Measurements from ENCODE around the gene POLA2.
A peak's percentile ranks its signal among the peaks of the same experiment; 100 is the strongest.

The POLA2 gene

GRCh38 chr11:65301491-65302329 is 39.9 kb downstream of the POLA2 start:
- Histone ChIP-seq H3K4me1 (ENCODE audit: control insufficient read depth, insufficient read depth, low read length) (peaks cover 43% of the 10 kb centered on the region), H3K9ac (ENCODE audit: low read depth, low read length) (peak overlapping the region; percentile 41), H3K9me3 (replicated peaks; ENCODE audit: low read length) (no peaks in the 10 kb centered on the region), H3K4me2 (ENCODE audit: low read length) (peak overlapping the region; percentile 48), H3K4me3 (ENCODE audit: low read length) (no peak overlapping the region), H3K36me3 (ENCODE audit: insufficient read depth, low read length) (peaks cover 4% of the 10 kb centered on the region), H3K27me3 (ENCODE audit: control insufficient read depth, insufficient read depth, low read length) (no peaks in the 10 kb centered on the region)

- Histone ChIP-seq H3K9me3 (replicated peaks; ENCODE audit: low read length) (no peaks in the 10 kb centered on the region), H3K27me3 (ENCODE audit: control insufficient read depth, insufficient read depth, low read length) (no peaks in the 10 kb centered on the region), H3K36me3 (ENCODE audit: insufficient read depth, low read length) (no peaks in the 10 kb centered on the region), H3K4me2 (ENCODE audit: low read length) (no peak overlapping the region), H3K9ac (ENCODE audit: low read depth, low read length) (no peak overlapping the region), H3K4me1 (ENCODE audit: control insufficient read depth, insufficient read depth, low read length) (peaks cover 35% of the 10 kb centered on the region), H3K4me3 (ENCODE audit: low read length) (no peak overlapping the region)
These were observed 41.8 kb downstream of the POLA2 start for GRCh38 chr11:65303555-65303954.

GRCh38 chr11:65304110-65304509 is 42.3 kb downstream of the POLA2 start:
- H3K4me3 ChIP-seq (ENCODE audit: low read length), result no peak overlapping the region
- H3K4me1 ChIP-seq (ENCODE audit: control insufficient read depth, insufficient read depth, low read length), result peaks cover 34% of the 10 kb centered on the region

GRCh38 chr11:65304613-65305012 is 42.9 kb downstream of the POLA2 start:
- H3K9me3 ChIP-seq (replicated peaks; ENCODE audit: low read length), result no peaks in the 10 kb centered on the region
- H3K27me3 ChIP-seq (ENCODE audit: control insufficient read depth, insufficient read depth, low read length), result no peaks in the 10 kb centered on the region
- no peak overlapping the region for H3K9ac ChIP-seq (ENCODE audit: low read depth, low read length)
- peaks cover 30% of the 10 kb centered on the region for H3K4me1 ChIP-seq (ENCODE audit: control insufficient read depth, insufficient read depth, low read length)
- no peaks in the 10 kb centered on the region for H3K36me3 ChIP-seq (ENCODE audit: insufficient read depth, low read length)
- no peak overlapping the region for H3K4me3 ChIP-seq (ENCODE audit: low read length)
- no peak overlapping the region for H3K4me2 ChIP-seq (ENCODE audit: low read length)

More at GRCh38 chr11:65304110-65304509, 42.3 kb downstream of the POLA2 start:
- no peak overlapping the region for H3K9ac ChIP-seq (ENCODE audit: low read depth, low read length)
- no peak overlapping the region for H3K4me2 ChIP-seq (ENCODE audit: low read length)
- H3K9me3 ChIP-seq (replicated peaks; ENCODE audit: low read length), result no peaks in the 10 kb centered on the region
- no peaks in the 10 kb centered on the region for H3K27me3 ChIP-seq (ENCODE audit: control insufficient read depth, insufficient read depth, low read length)
- no peaks in the 10 kb centered on the region for H3K36me3 ChIP-seq (ENCODE audit: insufficient read depth, low read length)

- Histone ChIP-seq H3K4me3 (ENCODE audit: low read length) (no peak overlapping the region), H3K9me3 (replicated peaks; ENCODE audit: low read length) (no peaks in the 10 kb centered on the region), H3K4me2 (ENCODE audit: low read length) (no peak overlapping the region), H3K9ac (ENCODE audit: low read depth, low read length) (no peak overlapping the region), H3K27me3 (ENCODE audit: control insufficient read depth, insufficient read depth, low read length) (no peaks in the 10 kb centered on the region), H3K36me3 (ENCODE audit: insufficient read depth, low read length) (no peaks in the 10 kb centered on the region), H3K4me1 (ENCODE audit: control insufficient read depth, insufficient read depth, low read length) (peaks cover 38% of the 10 kb centered on the region)
These were observed 43.9 kb downstream of the POLA2 start for GRCh38 chr11:65305501-65306268.

- H3K4me1 ChIP-seq (ENCODE audit: control insufficient read depth, insufficient read depth, low read length), result peaks cover 32% of the 10 kb centered on the region
- H3K9me3 ChIP-seq (replicated peaks; ENCODE audit: low read length), result no peaks in the 10 kb centered on the region
- H3K4me2 ChIP-seq (ENCODE audit: low read length), result no peak overlapping the region
- no peaks in the 10 kb centered on the region for H3K27me3 ChIP-seq (ENCODE audit: control insufficient read depth, insufficient read depth, low read length)
- no peaks in the 10 kb centered on the region for H3K36me3 ChIP-seq (ENCODE audit: insufficient read depth, low read length)
- no peak overlapping the region for H3K4me3 ChIP-seq (ENCODE audit: low read length)
- H3K9ac ChIP-seq (ENCODE audit: low read depth, low read length), result no peak overlapping the region
These were observed 45.8 kb downstream of the POLA2 start for GRCh38 chr11:65307298-65308229.

GRCh38 chr11:65308281-65308891 is 46.6 kb downstream of the POLA2 start:
- Histone ChIP-seq H3K36me3 (ENCODE audit: insufficient read depth, low read length) (no peaks in the 10 kb centered on the region), H3K27me3 (ENCODE audit: control insufficient read depth, insufficient read depth, low read length) (no peaks in the 10 kb centered on the region), H3K4me2 (ENCODE audit: low read length) (no peak overlapping the region), H3K4me1 (ENCODE audit: control insufficient read depth, insufficient read depth, low read length) (peaks cover 34% of the 10 kb centered on the region), H3K4me3 (ENCODE audit: low read length) (no peak overlapping the region), H3K9ac (ENCODE audit: low read depth, low read length) (no peak overlapping the region), H3K9me3 (replicated peaks; ENCODE audit: low read length) (no peaks in the 10 kb centered on the region)

- H3K27me3 ChIP-seq (ENCODE audit: control insufficient read depth, insufficient read depth, low read length), result no peaks in the 10 kb centered on the region
- no peak overlapping the region for H3K9ac ChIP-seq (ENCODE audit: low read depth, low read length)
- no peak overlapping the region for H3K4me3 ChIP-seq (ENCODE audit: low read length)
- H3K4me1 ChIP-seq (ENCODE audit: control insufficient read depth, insufficient read depth, low read length), result peaks cover 40% of the 10 kb centered on the region
- no peaks in the 10 kb centered on the region for H3K36me3 ChIP-seq (ENCODE audit: insufficient read depth, low read length)
- no peak overlapping the region for H3K4me2 ChIP-seq (ENCODE audit: low read length)
- H3K9me3 ChIP-seq (replicated peaks; ENCODE audit: low read length), result no peaks in the 10 kb centered on the region
These were observed 47.2 kb downstream of the POLA2 start for GRCh38 chr11:65309006-65309405.

- Histone ChIP-seq H3K9me3 (replicated peaks; ENCODE audit: low read length) (no peaks in the 10 kb centered on the region), H3K9ac (ENCODE audit: low read depth, low read length) (peak overlapping the region; percentile 21), H3K4me3 (ENCODE audit: low read length) (no peak overlapping the region), H3K27me3 (ENCODE audit: control insufficient read depth, insufficient read depth, low read length) (no peaks in the 10 kb centered on the region), H3K4me2 (ENCODE audit: low read length) (peak overlapping the region; percentile 43), H3K4me1 (ENCODE audit: control insufficient read depth, insufficient read depth, low read length) (peaks cover 44% of the 10 kb centered on the region), H3K36me3 (ENCODE audit: insufficient read depth, low read length) (no peaks in the 10 kb centered on the region)
These were observed 48.5 kb downstream of the POLA2 start for GRCh38 chr11:65310215-65310614.

GRCh38 chr11:65310736-65311135 is 49.0 kb downstream of the POLA2 start:
- Histone ChIP-seq H3K4me1 (ENCODE audit: control insufficient read depth, insufficient read depth, low read length) (peaks cover 44% of the 10 kb centered on the region), H3K36me3 (ENCODE audit: insufficient read depth, low read length) (no peaks in the 10 kb centered on the region), H3K9ac (ENCODE audit: low read depth, low read length) (peak overlapping the region; percentile 21), H3K4me3 (ENCODE audit: low read length) (no peak overlapping the region), H3K27me3 (ENCODE audit: control insufficient read depth, insufficient read depth, low read length) (no peaks in the 10 kb centered on the region), H3K9me3 (replicated peaks; ENCODE audit: low read length) (no peaks in the 10 kb centered on the region), H3K4me2 (ENCODE audit: low read length) (peak overlapping the region; percentile 43)

Measured in skeletal muscle satellite cell (primary cell).